T1000 (cell line): ENCODE results near the gene TNFRSF9.
A peak's percentile ranks its signal among the peaks of the same experiment; 100 is the strongest.
"Not testable (repeated sequence)": the region's sequence is repeated elsewhere in the genome, so short reads cannot be mapped to it uniquely, and the experiment has no call there.

Experiments
- DNase-seq: peaks from one replicate; lab custom pipeline; 2025; ENCODE audit warnings: mixed read lengths; lab: John Stamatoyannopoulos, UW

TNFRSF9 gene

GRCh38 chr1:7960867-7961215 lies 20.2 kb upstream of the TNFRSF9 start:
- no peak for DNase-seq

DNA sequence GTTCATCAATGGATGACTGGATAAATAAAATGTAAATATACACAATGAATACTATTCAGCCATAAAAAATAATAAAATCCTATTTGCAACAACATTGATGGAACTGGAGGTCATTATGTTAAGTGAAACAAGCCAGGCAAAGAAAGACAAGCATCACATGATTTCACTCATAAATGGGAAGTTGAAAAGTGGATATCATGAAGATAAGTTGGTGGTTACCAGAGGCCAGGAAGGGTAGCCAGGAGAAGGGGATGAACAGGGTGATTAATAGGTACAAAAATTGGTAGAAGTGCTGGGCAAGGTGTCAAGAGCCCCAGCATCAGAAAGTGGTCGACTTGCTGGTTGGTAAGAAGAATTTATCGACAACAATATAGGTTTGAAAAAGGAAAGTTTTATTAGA lies 19.5 kb upstream of the TNFRSF9 start:
- DNase-seq, result no peak

DNA sequence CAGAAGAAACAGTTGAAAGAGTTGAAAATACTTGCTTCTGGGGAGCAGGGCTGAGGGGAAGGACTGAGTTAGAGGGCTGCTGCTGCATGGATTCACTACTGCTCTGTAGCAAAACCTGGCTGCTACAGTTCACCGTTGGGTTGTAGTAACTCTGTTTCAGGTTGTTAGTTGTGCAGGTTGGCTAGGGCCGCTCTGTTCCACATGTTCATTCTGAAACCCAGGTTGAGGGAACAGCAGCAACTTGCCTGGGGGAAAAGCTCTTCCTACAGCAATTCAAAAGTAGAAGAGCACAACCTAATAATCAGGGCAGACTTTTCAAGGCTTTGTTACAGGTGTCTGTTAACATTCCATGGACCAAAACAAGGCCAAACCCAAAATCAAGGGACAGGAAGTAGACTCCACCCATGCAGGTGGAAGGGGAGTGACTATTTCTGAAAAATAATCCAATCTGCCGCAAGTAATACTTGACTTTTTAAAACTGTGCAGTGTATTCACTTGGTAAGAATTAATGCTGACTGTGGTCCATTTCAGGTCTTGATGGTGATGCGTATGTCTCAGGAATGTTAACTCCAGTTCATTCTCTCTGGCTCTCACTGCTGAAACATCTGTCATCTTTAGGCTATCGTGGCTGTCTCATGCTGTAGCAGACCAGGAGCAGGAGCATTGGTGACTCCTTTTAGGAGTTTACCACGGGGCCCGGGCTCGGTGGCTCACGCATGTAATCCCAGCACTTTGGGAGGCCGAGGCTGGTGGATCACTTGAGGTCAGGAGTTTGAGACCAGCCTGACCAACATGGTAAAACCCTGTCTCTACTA lies 15.8 kb upstream of the TNFRSF9 start:
- DNase-seq, result no peak

GRCh38 chr1:7954683-7955082 lies 14.0 kb upstream of the TNFRSF9 start:
- DNase-seq, result no peak

GRCh38 chr1:7953850-7954609 lies 13.4 kb upstream of the TNFRSF9 start:
- DNase-seq, result peak; percentile 83

DNA sequence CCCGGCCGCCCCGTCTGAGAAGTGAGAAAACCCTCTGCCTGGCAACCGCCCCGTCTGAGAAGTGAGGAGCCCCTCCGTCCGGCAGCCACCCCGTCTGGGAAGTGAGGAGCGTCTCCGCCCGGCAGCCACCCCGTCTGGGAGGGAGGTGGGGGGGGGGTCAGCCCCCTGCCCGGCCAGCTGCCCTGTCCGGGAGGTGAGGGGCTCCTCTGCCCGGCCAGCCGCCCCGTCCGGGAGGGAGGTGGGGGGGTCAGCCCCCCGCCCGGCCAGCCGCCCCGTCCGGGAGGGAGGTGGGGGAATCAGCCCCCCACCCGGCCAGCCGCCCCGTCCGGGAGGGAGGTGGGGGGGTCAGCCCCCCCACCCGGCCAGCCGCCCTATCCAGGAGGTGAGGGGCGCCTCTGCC lies 12.2 kb upstream of the TNFRSF9 start:
- DNase-seq, result not testable (repeated sequence)

- no peak for DNase-seq
These were observed 8.3 kb upstream of the TNFRSF9 start for GRCh38 chr1:7948960-7949359.

DNA sequence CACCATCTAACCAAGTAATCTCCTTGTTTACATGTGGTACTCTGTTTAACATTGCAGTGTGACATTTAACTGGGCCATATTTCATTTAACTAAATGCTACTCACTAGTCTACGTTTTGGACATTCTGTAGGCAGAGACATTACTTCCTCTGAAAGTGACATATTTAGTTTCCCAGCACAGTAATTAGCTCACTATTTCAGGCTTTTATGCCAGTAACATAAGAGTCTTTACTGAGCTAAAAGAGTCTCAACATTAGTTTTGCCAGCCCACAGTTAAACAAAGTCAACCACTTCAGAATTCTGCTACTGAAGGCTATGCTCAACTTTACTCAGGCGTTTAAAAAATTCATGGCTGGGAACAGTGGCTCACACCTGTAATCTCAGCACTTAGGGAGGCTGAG lies 2.6 kb upstream of the TNFRSF9 start:
- no peak for DNase-seq

- no peak for DNase-seq
These were observed 1.7 kb upstream of the TNFRSF9 start for GRCh38 chr1:7942214-7942921.

GRCh38 chr1:7941437-7941793 lies 776 bp upstream of the TNFRSF9 start:
- DNase-seq, result no peak

DNA sequence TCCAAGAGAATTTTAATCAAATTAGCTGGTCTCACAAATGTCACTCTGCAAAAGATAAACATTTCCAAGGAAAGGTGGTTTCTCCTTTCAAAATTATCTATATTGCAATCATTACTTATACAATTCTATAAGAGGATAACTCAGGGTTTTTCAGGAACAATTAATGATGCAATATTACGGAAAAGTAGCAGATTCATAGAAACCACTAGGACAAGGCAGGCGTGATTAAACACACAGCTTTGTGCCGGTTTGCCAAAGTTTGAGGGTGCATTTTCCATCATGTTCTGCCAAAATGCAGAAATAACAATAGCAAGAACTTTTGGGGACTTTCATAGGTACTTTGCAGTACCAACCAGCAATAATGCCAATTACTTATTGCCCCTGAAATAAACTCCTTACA lies 605 bp downstream of the TNFRSF9 start:
- no peak for DNase-seq

GRCh38 chr1:7938070-7938469 lies 2.6 kb downstream of the TNFRSF9 start:
- no peak for DNase-seq

DNA sequence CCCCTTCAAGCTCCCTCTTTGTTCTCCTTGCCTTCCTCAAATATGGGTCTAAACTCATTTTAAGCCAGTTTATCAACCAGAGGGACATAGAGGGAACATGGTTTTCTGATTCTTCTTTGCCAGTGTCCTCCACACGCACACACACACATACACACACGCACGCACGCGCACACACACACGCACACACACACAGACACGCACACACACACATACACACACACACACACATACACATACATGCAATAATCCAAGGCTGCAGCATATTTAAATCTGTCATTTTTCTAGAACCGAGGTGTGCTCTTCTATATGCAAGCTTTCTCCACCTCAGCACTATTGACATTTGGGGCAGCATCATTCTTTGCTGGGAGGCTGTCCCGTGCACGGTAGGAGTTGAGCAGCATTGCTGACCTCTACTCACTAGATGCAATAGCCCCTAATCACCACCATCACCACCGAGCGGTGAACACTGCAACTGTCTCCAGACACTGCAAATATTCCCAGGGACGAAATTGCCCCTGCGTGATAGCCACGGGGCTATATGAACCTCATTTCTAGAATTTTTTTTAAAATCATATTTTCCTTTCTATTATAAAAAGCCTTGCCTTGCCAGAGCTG lies 8.0 kb downstream of the TNFRSF9 start:
- DNase-seq, result no peak

DNA sequence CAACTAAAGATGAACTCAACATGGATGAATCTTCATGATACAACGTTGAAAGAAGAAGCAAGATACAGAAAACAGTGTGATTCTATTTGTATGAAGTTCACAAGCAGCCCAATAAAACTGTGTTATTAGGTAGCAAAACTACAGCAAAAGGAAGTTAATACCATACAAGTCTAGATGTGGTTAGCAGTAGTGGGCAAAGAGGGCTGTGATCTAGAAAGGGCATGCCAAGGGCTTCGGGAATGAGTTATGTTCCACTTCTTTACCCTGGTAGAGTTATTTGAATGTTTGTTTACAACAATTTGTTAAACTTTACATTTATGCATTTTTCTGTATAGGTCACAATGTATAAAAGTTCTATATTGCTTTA lies 9.2 kb downstream of the TNFRSF9 start:
- DNase-seq, result no peak

GRCh38 chr1:7930645-7931445 lies 9.8 kb downstream of the TNFRSF9 start:
- no peak for DNase-seq

GRCh38 chr1:7929637-7930036 lies 11.0 kb downstream of the TNFRSF9 start:
- no peak for DNase-seq

GRCh38 chr1:7928247-7928646 lies 12.4 kb downstream of the TNFRSF9 start:
- no peak for DNase-seq

- DNase-seq, result not testable (repeated sequence)
These were observed 13.6 kb downstream of the TNFRSF9 start for GRCh38 chr1:7927061-7927460.

GRCh38 chr1:7922301-7922700 lies 18.3 kb downstream of the TNFRSF9 start:
- no peak for DNase-seq

GRCh38 chr1:7921796-7922195 lies 18.8 kb downstream of the TNFRSF9 start:
- no peak for DNase-seq

DNA sequence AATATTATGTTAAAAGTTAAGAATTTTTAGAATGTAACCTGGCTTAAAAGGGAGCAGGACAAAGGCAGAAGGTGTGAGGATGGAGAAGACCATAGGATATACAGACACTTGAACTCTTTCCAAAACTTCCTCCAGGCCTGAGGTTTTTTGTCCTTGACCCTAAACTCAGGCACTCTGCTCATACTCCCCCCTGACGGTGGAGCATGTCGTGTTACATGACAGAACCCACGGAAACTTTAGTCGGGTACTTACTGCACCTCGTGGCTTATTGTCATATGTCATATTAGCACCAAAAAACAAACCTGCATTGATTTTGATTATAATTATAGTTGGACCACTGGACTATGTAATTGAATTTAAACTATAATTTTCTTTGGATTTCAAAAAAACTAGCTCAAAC lies 20.8 kb downstream of the TNFRSF9 start:
- no peak for DNase-seq

DNA sequence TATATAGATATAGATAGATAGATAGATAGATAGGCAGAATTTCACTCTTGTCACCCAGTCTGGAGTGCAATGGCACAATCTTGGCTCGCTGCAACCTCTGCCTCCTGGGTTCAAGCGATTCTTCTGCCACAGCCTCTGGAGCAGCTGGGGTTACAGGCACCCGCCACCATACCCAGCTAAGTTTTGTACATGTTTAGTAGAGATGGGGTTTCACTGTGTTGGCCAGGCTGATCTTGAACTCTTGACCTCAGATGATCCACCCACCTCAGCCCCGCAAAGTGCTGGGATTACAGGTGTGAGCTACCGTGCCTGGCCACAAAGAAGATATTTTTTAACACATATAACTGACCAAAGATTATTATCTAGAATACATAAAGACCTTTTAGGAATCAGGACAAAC lies 22.7 kb downstream of the TNFRSF9 start:
- DNase-seq, result not testable (repeated sequence)
